Endometrial microvascular endothelial cells (primary cell): Measurements from ENCODE around the gene CTTNBP2. TPM values are rescaled to one million over a fixed set of nuclear protein-coding genes. Genes with fewer than 3 reads are reported as not detected.

Source experiments
- in situ Hi-C: cut with HindIII; loops from 2 replicates; pipeline ENCODE4 v1.10.0; 2017; ENCODE audit warnings: low sequenced_read_pairs, low pct_unique_long_range_greater_than_20kb; ENCODE audit errors: inconsistent ontology term
- total RNA-seq: library from RNA; depleted of rRNA; stranded (reverse); fragments of >200 nt; gene quantifications from one replicate; pipeline ENCODE4 v1.2.3, GENCODE V29; 2015; ENCODE audit errors: inconsistent ontology term

Gene CTTNBP2
- total RNA-seq, 1 donor from 2014 or later: 0.37 TPM

DNA sequence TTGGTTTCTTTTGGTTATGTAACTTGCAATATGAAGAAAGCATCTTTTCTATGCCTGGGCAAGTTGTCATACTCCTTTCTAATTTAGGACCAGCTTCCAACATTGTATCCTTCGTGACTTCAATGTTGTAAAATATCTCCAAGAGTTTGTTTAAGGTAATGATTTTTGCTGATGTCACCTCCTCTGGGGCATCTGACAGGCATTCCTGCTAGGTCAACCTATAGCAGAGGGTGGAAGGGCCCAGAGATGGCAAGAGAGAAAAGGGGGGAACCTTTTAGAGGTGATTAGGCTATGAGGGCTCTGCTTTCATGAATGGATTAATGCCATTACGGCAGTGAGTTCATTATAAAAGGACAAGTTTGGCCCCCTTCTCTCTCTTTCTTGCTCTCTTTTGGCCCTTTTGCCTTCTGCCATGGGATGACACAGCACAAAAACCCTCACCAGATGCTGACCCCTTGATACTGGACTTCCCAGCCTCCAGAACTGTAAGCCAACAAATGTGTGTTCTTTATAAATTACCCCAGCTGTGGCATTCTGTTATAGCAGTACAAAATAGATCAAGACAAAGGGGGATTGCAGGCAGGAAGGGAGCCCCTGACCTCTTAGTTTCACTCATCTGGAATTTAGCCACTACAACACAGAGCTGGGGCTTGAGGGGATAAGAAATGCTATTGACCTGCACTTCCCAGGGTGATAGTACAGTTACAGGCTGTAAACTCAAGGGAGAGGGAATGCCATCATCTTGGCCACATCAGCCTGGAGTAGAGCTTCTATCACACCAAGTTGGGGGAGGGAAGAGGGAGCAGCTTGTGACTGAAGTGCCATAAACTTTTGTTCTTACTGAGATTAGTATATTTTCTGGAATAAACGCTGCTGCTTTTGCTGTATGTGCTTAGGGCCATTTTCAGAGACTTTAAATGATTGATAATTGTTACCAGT lies 197.5 kb downstream of the CTTNBP2 start:
- in situ Hi-C loops: no loop called here

DNA sequence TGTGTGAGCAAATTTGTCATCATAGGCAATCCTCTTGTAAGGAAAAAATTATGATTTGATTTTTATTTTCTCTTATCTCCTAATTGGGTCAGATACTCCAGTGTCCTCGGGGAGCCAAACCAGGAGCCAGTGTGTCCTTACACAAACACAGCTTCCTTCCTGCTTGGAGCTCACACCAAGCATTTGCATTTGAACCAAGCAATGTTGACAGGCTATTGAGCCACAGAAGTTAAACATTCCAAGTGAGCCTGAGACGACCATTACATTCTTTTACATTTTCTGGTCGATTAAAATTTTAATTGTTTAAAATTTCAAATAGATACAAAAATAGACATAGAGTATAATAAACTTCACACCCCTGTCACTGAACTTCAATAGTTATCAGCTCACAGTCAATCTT lies 198.6 kb downstream of the CTTNBP2 start:
- in situ Hi-C loops: no loop called here

DNA sequence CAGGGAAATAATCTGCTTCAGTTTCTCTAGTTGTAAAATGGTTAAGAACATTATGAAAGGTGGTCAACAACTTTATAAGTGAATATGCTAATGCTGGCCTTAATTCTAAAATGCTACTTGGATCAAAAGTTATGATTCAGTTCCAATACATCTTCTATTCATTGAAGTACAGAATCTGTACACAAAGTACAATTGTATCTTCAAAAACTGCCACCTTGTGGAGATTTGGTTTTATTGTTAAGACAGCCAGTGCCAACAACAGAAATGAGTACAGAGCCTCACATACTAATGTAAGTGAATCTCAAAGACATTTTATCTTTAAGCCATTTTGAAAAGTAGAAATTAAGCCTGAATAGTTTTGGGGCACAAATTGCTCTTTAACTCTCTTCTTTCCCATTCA lies 199.4 kb downstream of the CTTNBP2 start:
- in situ Hi-C loops: no loop called here

DNA sequence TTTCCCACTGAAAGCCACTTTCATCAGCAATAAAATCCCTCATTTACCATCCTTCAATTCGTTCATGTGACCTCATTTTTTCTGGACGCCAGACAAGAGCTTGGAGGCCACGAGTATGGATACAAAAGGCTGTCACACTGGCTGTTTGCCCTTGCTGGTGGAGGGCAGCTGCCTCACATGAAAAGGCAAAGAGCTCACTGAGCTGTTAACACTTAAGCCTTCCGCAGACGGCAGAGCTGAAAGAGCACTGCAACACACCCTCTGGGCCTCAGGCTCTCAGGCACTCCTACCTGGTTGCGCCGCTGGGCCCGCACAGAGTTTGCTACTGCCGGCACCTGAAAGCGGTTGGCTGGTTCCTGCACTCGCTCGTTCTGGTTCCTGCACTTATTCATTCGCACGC lies 199.9 kb downstream of the CTTNBP2 start:
- in situ Hi-C loops: no loop called here

DNA sequence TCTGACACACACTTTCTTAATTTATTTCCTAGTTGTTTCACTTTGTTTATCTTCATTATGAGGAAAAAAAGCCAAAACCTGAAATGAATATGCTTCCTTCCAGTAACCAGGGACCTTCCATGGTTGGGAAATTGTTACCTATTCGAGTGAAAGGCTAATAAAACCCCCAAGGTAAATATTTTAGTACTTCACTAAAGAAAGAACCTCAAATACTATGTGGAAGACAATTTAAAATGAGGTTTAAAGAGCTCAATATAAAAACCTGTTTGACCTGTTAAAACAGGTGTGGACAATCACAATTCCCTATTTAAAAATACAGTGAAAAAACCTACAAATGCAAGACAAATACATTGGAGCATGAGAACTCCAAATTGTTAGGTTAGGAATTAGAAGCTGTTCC lies 200.8 kb downstream of the CTTNBP2 start:
- in situ Hi-C loops: no loop called here

DNA sequence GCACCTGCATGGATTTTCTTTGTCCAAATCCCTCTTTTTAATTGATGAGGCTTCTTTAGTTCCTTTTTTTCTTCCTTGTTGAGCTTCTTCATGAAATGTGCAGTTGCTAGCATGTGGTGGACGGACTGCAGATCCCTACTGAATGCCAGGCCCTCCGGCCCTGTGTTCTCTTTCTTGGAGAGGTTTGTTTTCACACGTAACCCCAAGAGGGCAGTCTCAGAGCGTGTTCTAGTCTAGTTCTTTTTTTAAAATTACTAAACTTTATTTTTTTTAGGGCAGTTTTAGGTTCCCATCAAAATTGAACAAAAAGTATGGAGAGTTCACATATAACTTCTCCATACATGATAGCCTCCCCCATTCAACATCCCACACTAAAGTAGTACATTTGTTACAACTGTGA lies 203.4 kb downstream of the CTTNBP2 start:
- in situ Hi-C loops: no loop called here

DNA sequence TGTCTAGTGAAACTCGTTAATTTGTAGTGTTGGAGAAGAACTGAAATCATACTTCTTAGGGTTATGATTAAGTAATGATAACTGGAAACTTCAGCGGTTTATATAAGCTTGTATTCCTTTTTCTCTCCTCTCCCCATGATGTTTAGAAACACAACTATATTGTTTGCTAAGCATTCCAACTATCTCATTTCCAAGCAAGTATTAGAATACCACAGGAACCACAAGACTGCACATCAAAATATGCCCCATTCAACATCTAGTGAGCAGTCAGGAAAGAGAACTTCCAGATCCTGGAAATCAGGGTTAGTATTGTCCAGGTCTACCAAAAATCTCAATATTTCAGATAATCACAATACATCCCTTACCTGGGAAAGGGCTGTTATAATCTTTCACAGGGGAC lies 205.8 kb downstream of the CTTNBP2 start:
- in situ Hi-C loops: no loop called here

DNA sequence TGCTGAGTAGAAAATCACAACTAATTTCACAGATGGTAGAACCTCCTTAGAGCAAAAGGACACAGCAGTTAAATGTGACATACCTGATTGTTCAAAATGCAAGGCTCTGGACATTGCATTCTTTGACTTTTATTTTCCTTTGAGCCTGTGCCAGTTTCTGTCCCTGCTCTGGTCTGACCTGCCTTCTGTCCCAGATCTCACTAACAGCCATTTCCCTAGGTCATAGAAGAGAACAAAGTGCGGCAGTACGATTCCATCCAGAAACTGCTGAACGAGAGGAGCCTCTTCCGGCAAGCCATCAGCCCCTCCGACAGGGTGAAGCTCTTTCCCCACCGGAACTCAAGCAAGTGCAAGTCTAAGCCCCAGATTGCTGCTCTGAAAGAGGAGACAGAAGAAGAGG lies 206.6 kb downstream of the CTTNBP2 start:
- in situ Hi-C loops: no loop called here

DNA sequence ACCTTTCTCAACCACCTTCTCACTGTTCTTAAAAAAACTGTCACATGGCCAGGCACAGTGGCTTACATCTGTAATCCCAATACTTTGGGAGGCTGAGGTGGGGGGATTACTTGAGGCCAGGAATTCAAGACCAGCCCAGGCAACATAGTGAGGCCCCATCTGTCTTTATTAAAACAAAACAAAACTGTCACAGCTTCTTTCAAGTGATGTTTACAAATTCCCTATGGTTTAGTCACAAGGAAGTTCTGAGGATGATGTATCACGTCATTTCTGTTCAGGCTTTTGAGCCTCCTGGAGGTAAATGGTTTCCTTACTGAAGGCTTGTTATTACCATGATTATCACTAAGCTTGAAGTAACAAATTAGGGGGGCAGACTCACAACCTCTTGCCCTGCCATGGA lies 207.2 kb downstream of the CTTNBP2 start:
- in situ Hi-C loops: no loop called here

DNA sequence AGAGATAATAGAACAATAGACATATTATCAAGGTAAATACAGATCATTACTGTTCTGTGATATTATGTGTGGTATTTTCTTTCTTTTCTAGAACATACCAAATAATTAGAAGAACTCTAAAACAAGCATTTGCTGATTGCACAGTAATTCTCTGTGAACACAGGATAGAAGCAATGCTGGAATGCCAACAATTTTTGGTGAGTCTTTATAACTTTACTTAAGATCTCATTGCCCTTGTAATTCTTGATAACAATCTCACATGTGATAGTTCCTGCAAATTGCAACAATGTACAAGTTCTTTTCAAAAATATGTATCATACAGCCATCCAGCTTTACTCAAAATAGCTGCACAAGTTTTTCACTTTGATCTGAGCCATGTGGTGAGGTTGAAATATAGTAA lies 207.9 kb downstream of the CTTNBP2 start:
- in situ Hi-C loops: no loop called here

DNA sequence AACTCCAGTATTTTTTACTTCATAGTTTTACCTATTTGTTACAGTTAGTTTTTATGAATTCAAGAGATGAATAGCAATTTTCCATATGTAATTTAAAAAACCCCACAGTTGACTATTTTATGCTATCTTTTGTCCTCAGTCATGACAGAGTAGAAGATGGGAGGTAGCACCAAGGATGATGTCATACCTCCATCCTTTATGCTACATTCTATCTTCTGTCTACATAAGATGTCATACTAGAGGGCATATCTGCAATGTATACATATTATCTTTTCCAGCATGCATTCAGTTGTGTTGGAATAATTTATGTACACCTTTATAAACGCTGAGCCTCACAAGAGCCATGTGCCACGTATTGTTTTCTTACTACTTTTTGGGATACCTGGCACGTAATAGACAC lies 209.2 kb downstream of the CTTNBP2 start:
- in situ Hi-C loops: no loop called here

DNA sequence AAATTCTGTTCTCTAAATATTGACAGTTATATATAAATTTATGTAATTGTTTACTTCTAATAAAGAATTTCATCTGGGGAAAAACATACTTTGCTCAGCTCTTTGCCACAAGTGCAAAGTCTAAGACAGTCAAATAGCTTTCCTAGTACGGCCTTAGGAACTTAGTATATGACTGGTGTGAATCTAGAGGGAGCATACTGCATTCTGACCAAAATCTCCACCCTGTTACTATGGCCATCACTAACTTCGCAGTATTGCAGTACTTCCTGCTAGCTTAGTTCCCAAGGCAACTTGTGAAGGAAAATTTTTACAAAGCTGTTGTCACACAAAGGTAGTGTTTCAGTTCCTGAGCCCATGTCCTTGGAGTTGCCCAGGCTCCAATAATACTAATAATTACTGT lies 211.9 kb downstream of the CTTNBP2 start:
- in situ Hi-C loops: no loop called here
